GM23248 (cell line): Measurements from ENCODE around the gene GIPC2. TPM values are rescaled to one million over a fixed set of nuclear protein-coding genes. Genes with fewer than 3 reads are reported as not detected.
A peak's percentile ranks its signal among the peaks of the same experiment; 100 is the strongest.

Experiments
- DNase-seq: peaks from one replicate; pipeline ENCODE4 v3.0.0-alpha.2; 2015
- H2AFZ ChIP-seq: fragments of 200-600 bp; sonication (generic); 2 replicates; pipeline ENCODE4 v1.6.1; 2016; ENCODE audit warnings: antibody characterized with exemption
- H3F3A ChIP-seq: fragments of 200-600 bp; sonication (generic); 2 replicates; pipeline ENCODE4 v1.6.1; 2016; ENCODE audit warnings: mild to moderate bottlenecking, antibody characterized with exemption, mixed run types; ENCODE audit not compliant: insufficient read depth
- H3K27ac ChIP-seq: fragments of 200-600 bp; sonication (generic); 2 replicates; pipeline ENCODE4 v1.5.1; 2016; ENCODE audit warnings: mild to moderate bottlenecking
- H3K27me3 ChIP-seq: fragments of 200-600 bp; sonication (generic); replicated peaks from 2 replicates; pipeline ENCODE4 v1.6.1; 2016; ENCODE audit warnings: mild to moderate bottlenecking; ENCODE audit not compliant: insufficient read depth
- H3K36me3 ChIP-seq: fragments of 200-600 bp; sonication (generic); 2 replicates; pipeline ENCODE4 v1.6.1; 2016; ENCODE audit warnings: low read depth, mild to moderate bottlenecking
- H3K4me1 ChIP-seq: fragments of 200-600 bp; sonication (generic); 2 replicates; pipeline ENCODE4 v1.6.1; 2016; ENCODE audit warnings: mild to moderate bottlenecking; ENCODE audit not compliant: insufficient read depth
- H3K4me2 ChIP-seq: fragments of 200-600 bp; sonication (generic); one replicate; pipeline ENCODE4 v1.6.1; 2016; ENCODE audit warnings: mild to moderate bottlenecking; ENCODE audit not compliant: unreplicated experiment
- H3K4me3 ChIP-seq: fragments of 200-600 bp; sonication (generic); 2 replicates; pipeline ENCODE4 v1.5.1; 2016; ENCODE audit warnings: mild to moderate bottlenecking
- H3K79me2 ChIP-seq: fragments of 200-600 bp; sonication (generic); 2 replicates; pipeline ENCODE4 v1.6.1; 2016; ENCODE audit warnings: mild to moderate bottlenecking; ENCODE audit not compliant: insufficient read depth
- H3K9ac ChIP-seq: fragments of 200-600 bp; sonication (generic); 2 replicates; pipeline ENCODE4 v1.6.1; 2016; ENCODE audit warnings: mild to moderate bottlenecking
- H3K9me2 ChIP-seq: fragments of 200-600 bp; sonication (generic); 2 replicates; pipeline ENCODE4 v1.6.1; 2016; ENCODE audit warnings: mixed run types, mild to moderate bottlenecking, moderate library complexity; ENCODE audit not compliant: insufficient read depth
- H3K9me3 ChIP-seq: fragments of 200-600 bp; sonication (generic); one replicate; pipeline ENCODE4 v1.6.1; 2017; ENCODE audit warnings: low read depth
- H4K20me1 ChIP-seq: fragments of 200-600 bp; sonication (generic); 2 replicates; pipeline ENCODE4 v1.6.0; 2016; ENCODE audit not compliant: insufficient read depth
- EZH2 ChIP-seq: fragments of 200-600 bp; sonication (generic); IDR thresholded peaks from 2 replicates; pipeline ENCODE4 v1.6.1; 2018; ENCODE audit warnings: antibody characterized with exemption, mild to moderate bottlenecking; ENCODE audit not compliant: insufficient read depth, poor library complexity, severe bottlenecking
- EZH2phosphoT487 ChIP-seq: fragments of 200-600 bp; sonication (generic); IDR thresholded peaks from 2 replicates; pipeline ENCODE4 v1.6.1; 2018; ENCODE audit warnings: antibody characterized with exemption, moderate library complexity, mild to moderate bottlenecking, low read depth; ENCODE audit not compliant: insufficient read depth
- WGBS, 2 experiments: methylation state at CpG; one replicate each; pipeline ENCODE4 v1.1.6; 2015 to 2017; ENCODE audit warnings: low lambda C conversion rate in 2 of 2, low coverage in 1 of 2; ENCODE audit errors: missing lambda C conversion rate in 2 of 2; 5-methylcytosine and 5-hydroxymethylcytosine counted together
- in situ Hi-C: fragments of 300-500 bp; cut with MboI; formaldehyde crosslinking; loops from 2 replicates; pipeline ENCODE4 v1.15.0; 2020
- polyA plus RNA-seq: library from polyadenylated mRNA; unstranded; fragments of >200 nt; fragmentation: Nextera tagmentation; extraction: Ambion mirVana; gene quantifications from 2 replicates; pipeline ENCODE4 v1.2.1, GENCODE V29; 2016
- total RNA-seq: library from RNA; depleted of rRNA; stranded (reverse); fragments of >200 nt; shearing (Covaris generic); gene quantifications from 2 replicates; pipeline ENCODE4 v1.2.3, GENCODE V29; 2014

GIPC2 gene
- total and polyA plus RNA-seq, 2 experiments from 2014 or later: 0.32 to 0.68 TPM

DNA sequence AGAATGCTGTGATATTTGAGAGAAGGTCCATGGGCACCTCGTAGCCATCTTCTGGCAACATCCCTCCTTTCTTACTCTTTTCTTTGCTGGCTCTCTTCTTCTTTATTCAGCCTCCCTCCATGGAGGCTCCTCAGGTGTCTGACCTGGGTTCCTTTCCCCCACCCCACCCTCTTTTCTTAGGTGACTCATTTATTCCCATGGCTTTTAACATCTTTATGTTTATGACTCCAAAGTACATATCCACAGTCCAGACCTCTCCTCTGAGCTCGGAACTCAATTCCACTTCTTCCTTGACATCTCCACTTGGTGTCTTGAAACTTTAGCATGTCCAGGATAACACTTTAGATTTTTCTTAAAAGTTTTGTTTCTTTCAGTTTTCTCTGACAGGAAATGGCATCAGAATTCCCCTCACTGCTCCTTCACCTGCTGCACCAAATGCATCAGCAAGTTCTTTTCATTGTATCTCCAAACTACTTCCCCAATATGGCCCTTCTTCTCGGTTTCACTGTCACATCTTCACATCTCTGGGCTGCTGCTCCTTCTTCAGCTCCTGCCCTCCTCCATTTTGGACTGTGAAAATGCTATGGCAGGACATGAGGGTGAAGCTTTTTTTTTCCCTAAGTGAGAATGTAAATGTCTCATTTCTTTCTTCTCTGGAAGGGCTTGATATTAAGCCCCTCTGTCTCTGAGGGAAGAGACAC, 95.9 kb downstream of the GIPC2 start:
- Histone ChIP-seq H3K27me3 (no peaks in the 10 kb centered on the region), H3K9me3 (no peaks in the 10 kb centered on the region), H3K79me2 (no peaks in the 10 kb centered on the region), H3K36me3 (no peaks in the 10 kb centered on the region), H2AFZ (no peak overlapping the region), H3K4me3 (no peak overlapping the region), H4K20me1 (no peaks in the 10 kb centered on the region), H3K9ac (no peak overlapping the region), H3F3A (peaks cover 16% of the 10 kb centered on the region; the same call in 1 of the 2 replicates), H3K4me1 (peaks cover 16% of the 10 kb centered on the region), H3K9me2 (no peaks in the 10 kb centered on the region), H3K4me2 (no peak overlapping the region), H3K27ac (no peak overlapping the region)
- no peak for TF ChIP-seq EZH2
- TF ChIP-seq EZH2phosphoT487: no peak
- in situ Hi-C loops: loop anchor here (5.0 kb wide), 1 partner anchor 466 kb away; no protein-coding TSS in a partner anchor
- no peak for DNase-seq
- WGBS, 2 experiments: 92 to 97% methylated on average over 3 of the region's 3 CpGs

GRCh38 chr1:78142736-78143135, 97.0 kb downstream of the GIPC2 start:
- H3K27ac ChIP-seq: no peak overlapping the region
- no peaks in the 10 kb centered on the region for H3K79me2 ChIP-seq
- no peak for TF ChIP-seq EZH2
- no peak for TF ChIP-seq EZH2phosphoT487
- peaks cover 17% of the 10 kb centered on the region for H3K4me1 ChIP-seq
- no peaks in the 10 kb centered on the region for H3K9me2 ChIP-seq
- H3K27me3 ChIP-seq: no peaks in the 10 kb centered on the region
- DNase-seq: no peak
- H2AFZ ChIP-seq: 0 out of 2 replicates have a peak overlapping the region, but pooled peaks have one; percentile 61
- no peak overlapping the region for H3K4me2 ChIP-seq
- H3K36me3 ChIP-seq: no peaks in the 10 kb centered on the region
- H3K4me3 ChIP-seq: no peak overlapping the region
- no peaks in the 10 kb centered on the region for H3K9me3 ChIP-seq
- in situ Hi-C loops: loop anchor here (5.0 kb wide), 1 partner anchor 465 kb away; no protein-coding TSS in a partner anchor
- H3K9ac ChIP-seq: no peak overlapping the region
- peaks cover 16% of the 10 kb centered on the region; the same call in 1 of the 2 replicates for H3F3A ChIP-seq
- WGBS, 2 experiments: 99 to 100% methylated on average over 4 of the region's 4 CpGs
- H4K20me1 ChIP-seq: no peaks in the 10 kb centered on the region

- H3K4me3 ChIP-seq: 0 out of 2 replicates have a peak overlapping the region, but pooled peaks have one; percentile 11
- no peaks in the 10 kb centered on the region for H3K36me3 ChIP-seq
- H3K4me1 ChIP-seq: peaks cover 17% of the 10 kb centered on the region
- H3K4me2 ChIP-seq: peak overlapping the region; percentile 29
- H3F3A ChIP-seq: peaks cover 16% of the 10 kb centered on the region; the same call in 1 of the 2 replicates
- H3K27ac ChIP-seq: no peak overlapping the region
- H4K20me1 ChIP-seq: no peaks in the 10 kb centered on the region
- H3K9ac ChIP-seq: no peak overlapping the region; the same call in 1 of the 2 replicates
- no peaks in the 10 kb centered on the region for H3K79me2 ChIP-seq
- no peak for TF ChIP-seq EZH2phosphoT487
- TF ChIP-seq EZH2: no peak
- peak overlapping the region; percentile 61 for H2AFZ ChIP-seq
- in situ Hi-C loops: loop anchor here (5.0 kb wide), 1 partner anchor 464 kb away; no protein-coding TSS in a partner anchor
- no peaks in the 10 kb centered on the region for H3K9me2 ChIP-seq
- H3K27me3 ChIP-seq: no peaks in the 10 kb centered on the region
- peak; percentile 5 for DNase-seq
- 58 to 67% methylated on average over 4 of the region's 4 CpGs for WGBS, 2 experiments
- H3K9me3 ChIP-seq: no peaks in the 10 kb centered on the region
These were observed 97.4 kb downstream of the GIPC2 start for GRCh38 chr1:78143152-78143551.

DNA sequence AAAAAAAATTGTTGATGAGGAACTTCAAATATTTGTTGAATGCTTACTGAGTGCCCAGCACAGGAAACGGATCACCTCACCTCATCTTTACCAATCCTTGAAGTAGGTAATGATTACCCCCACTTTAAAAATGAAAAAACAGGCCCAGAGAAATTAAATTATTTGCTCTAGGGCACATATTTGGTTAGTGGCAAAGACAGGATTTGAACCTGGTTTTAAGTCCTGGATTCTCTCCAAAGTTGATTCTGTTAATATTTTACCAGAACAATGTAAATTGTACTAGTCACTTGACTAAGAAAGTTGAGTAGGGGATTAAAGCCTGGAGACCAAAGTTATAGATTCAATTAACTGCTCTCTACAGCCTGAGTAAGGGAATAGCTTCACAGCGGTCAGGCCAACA, 97.9 kb downstream of the GIPC2 start:
- H4K20me1 ChIP-seq: no peaks in the 10 kb centered on the region
- peaks cover 17% of the 10 kb centered on the region for H3K4me1 ChIP-seq
- H3K27me3 ChIP-seq: no peaks in the 10 kb centered on the region
- H3K9me2 ChIP-seq: no peaks in the 10 kb centered on the region
- H3K36me3 ChIP-seq: no peaks in the 10 kb centered on the region
- H2AFZ ChIP-seq: peak overlapping the region; percentile 61; the same call in 1 of the 2 replicates
- no peak for DNase-seq
- peaks cover 16% of the 10 kb centered on the region; the same call in 1 of the 2 replicates for H3F3A ChIP-seq
- no peak overlapping the region for H3K9ac ChIP-seq
- 95 to 98% methylated on average over 2 of the region's 2 CpGs for WGBS, 2 experiments
- no peaks in the 10 kb centered on the region for H3K79me2 ChIP-seq
- H3K9me3 ChIP-seq: no peaks in the 10 kb centered on the region
- in situ Hi-C loops: loop anchor here (5.0 kb wide), 1 partner anchor 464 kb away; no protein-coding TSS in a partner anchor
- H3K27ac ChIP-seq: no peak overlapping the region
- peak overlapping the region; percentile 29 for H3K4me2 ChIP-seq
- H3K4me3 ChIP-seq: 0 out of 2 replicates have a peak overlapping the region, but pooled peaks have one; percentile 11
- TF ChIP-seq EZH2phosphoT487 (no peak), EZH2 (no peak)
